Spleen (tissue), 7 donors: ENCODE results near the gene TBC1D3E.
"Not testable (repeated sequence)": the region's sequence is repeated elsewhere in the genome, so short reads cannot be mapped to it uniquely, and the experiment has no call there.

Source experiments
- POLR2A ChIP-seq, 3 donors: fragments of 450-650 bp; IDR thresholded peaks; one replicate each; pipeline ENCODE4 v1.5.1; 2017; ENCODE audit warnings: antibody characterized with exemption in 3 of 3, mild to moderate bottlenecking in 1 of 3
- TF ChIP-seq, protein P1 (sequence below), 11 experiments: fragments of 200-600 bp in 7 of 11; fragments of 450-650 bp in 4 of 11; sonication (generic) in 4 of 11; IDR thresholded peaks in 8 of 11; conservative IDR thresholded peaks in 3 of 11; 1 replicate in 7 of 11; 2 replicates in 4 of 11; pipeline versions ENCODE4 v1.4.0 to v1.8.0; 2016 to 2021; ENCODE audit warnings: antibody characterized with exemption in 11 of 11, inconsistent platforms in 4 of 11, mild to moderate bottlenecking in 1 of 11
- donor health status: DM: no; HTN: no; CAD: no; lungs with moderate emphysema.
- donor health status: DM: no; HTN: no; CAD: no.
- donor health status: DM: no; HTN: no; CAD: no.

DNA sequence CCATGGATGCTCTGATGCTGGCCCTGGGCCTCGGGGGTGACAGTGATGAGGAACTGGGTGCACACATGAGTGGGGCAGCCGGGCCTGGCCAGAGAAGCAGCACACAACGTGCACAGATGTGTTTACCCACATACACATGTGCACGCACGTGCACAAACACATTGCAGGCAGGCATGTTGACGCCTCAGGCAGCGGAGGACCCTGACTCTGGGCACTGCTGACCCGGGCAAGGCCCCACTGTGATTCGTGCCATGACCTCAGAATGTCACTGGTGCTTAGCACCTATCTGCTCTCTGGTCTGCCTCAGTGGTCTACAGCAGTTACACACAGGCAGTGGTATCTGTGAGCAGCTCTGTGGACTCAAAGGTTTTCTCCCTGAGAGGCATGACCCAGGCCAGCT lies at the start of gene TBC1D3E:
- TF ChIP-seq, protein P1, sequence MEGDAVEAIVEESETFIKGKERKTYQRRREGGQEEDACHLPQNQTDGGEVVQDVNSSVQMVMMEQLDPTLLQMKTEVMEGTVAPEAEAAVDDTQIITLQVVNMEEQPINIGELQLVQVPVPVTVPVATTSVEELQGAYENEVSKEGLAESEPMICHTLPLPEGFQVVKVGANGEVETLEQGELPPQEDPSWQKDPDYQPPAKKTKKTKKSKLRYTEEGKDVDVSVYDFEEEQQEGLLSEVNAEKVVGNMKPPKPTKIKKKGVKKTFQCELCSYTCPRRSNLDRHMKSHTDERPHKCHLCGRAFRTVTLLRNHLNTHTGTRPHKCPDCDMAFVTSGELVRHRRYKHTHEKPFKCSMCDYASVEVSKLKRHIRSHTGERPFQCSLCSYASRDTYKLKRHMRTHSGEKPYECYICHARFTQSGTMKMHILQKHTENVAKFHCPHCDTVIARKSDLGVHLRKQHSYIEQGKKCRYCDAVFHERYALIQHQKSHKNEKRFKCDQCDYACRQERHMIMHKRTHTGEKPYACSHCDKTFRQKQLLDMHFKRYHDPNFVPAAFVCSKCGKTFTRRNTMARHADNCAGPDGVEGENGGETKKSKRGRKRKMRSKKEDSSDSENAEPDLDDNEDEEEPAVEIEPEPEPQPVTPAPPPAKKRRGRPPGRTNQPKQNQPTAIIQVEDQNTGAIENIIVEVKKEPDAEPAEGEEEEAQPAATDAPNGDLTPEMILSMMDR (IDR thresholded peaks at IDR 0.05 in 8 of 11, conservative IDR thresholded peaks at IDR 0.05 in 3 of 11): not testable (repeated sequence)
- TF ChIP-seq POLR2A (IDR thresholded peaks at IDR 0.05): not testable (repeated sequence)
